GM23338 (cell line): ENCODE data around the gene MAN2A2. TPM values are rescaled to one million over a fixed set of nuclear protein-coding genes. Genes with fewer than 3 reads are reported as not detected.

Source experiments
- ATAC-seq: fragments of 200-7000 bp; cut with Tn5 transposase; 3 replicates; pipeline ENCODE4 v1.9.1; 2020
- DNase-seq: peaks from one replicate; pipeline ENCODE4 v3.0.0-alpha.2; 2015; ENCODE audit warnings: low spot score
- H2AFZ ChIP-seq: fragments of 200-600 bp; sonication (generic); 2 replicates; pipeline ENCODE4 v1.8.0; 2016; ENCODE audit warnings: antibody characterized with exemption, mild to moderate bottlenecking, moderate library complexity
- H3F3A ChIP-seq: fragments of 200-600 bp; sonication (generic); replicated peaks from 2 replicates; pipeline ENCODE4 v1.8.0; 2017; ENCODE audit warnings: antibody characterized with exemption, mixed run types, low read depth
- H3K27ac ChIP-seq: fragments of 200-600 bp; sonication (generic); 2 replicates; pipeline ENCODE4 v1.6.1; 2016; ENCODE audit warnings: low read depth
- H3K27me3 ChIP-seq: fragments of 200-600 bp; sonication (generic); 2 replicates; pipeline ENCODE4 v1.8.0; 2016; ENCODE audit warnings: mild to moderate bottlenecking, mixed run types, moderate library complexity; ENCODE audit not compliant: insufficient read depth
- H3K36me3 ChIP-seq: fragments of 200-600 bp; sonication (generic); 2 replicates; pipeline ENCODE4 v1.8.0; 2016; ENCODE audit warnings: mild to moderate bottlenecking; ENCODE audit not compliant: insufficient read depth
- H3K4me1 ChIP-seq: fragments of 200-600 bp; sonication (generic); 2 replicates; pipeline ENCODE4 v1.8.0; 2016; ENCODE audit warnings: mild to moderate bottlenecking, moderate library complexity; ENCODE audit not compliant: insufficient read depth
- H3K4me2 ChIP-seq: fragments of 200-600 bp; sonication (generic); 2 replicates; pipeline ENCODE4 v1.7.1; 2017; ENCODE audit warnings: mixed run types
- H3K4me3 ChIP-seq: fragments of 200-600 bp; sonication (generic); 2 replicates; pipeline ENCODE4 v1.6.1; 2016; ENCODE audit warnings: mixed run types
- H3K79me2 ChIP-seq: fragments of 200-600 bp; sonication (generic); replicated peaks from 2 replicates; pipeline ENCODE4 v1.8.0; 2017; ENCODE audit warnings: mild to moderate bottlenecking; ENCODE audit not compliant: insufficient read depth
- H3K9me2 ChIP-seq: fragments of 200-600 bp; sonication (generic); 2 replicates; pipeline ENCODE4 v1.8.0; 2017; ENCODE audit not compliant: insufficient read depth
- H4K20me1 ChIP-seq: fragments of 200-600 bp; sonication (generic); replicated peaks from 2 replicates; pipeline ENCODE4 v1.8.0; 2017; ENCODE audit warnings: mild to moderate bottlenecking; ENCODE audit not compliant: insufficient read depth
- H3K27ac Mint-ChIP-seq: 2 replicates; pipeline ENCODE4 v1.8.0; 2020; ENCODE audit warnings: inconsistent platforms, mild to moderate bottlenecking, moderate library complexity, mixed read lengths
- H3K27me3 Mint-ChIP-seq: 3 replicates; pipeline ENCODE4 v1.8.0; 2022; ENCODE audit warnings: low read depth, mild to moderate bottlenecking, moderate library complexity, mixed read lengths, inconsistent platforms; ENCODE audit not compliant: insufficient read depth, poor library complexity
- H3K36me3 Mint-ChIP-seq: 3 replicates; pipeline ENCODE4 v1.8.0; 2021; ENCODE audit warnings: low read depth, mild to moderate bottlenecking, inconsistent platforms, moderate library complexity, mixed read lengths
- H3K4me1 Mint-ChIP-seq: 3 replicates; pipeline ENCODE4 v1.8.0; 2020; ENCODE audit warnings: mild to moderate bottlenecking, inconsistent platforms, mixed read lengths
- H3K4me3 Mint-ChIP-seq: 3 replicates; pipeline ENCODE4 v1.8.0; 2021; ENCODE audit warnings: moderate library complexity, mild to moderate bottlenecking, inconsistent platforms, mixed read lengths
- H3K9me3 Mint-ChIP-seq: 3 replicates; pipeline ENCODE4 v1.8.0; 2020; ENCODE audit warnings: moderate library complexity, mild to moderate bottlenecking, inconsistent platforms, mixed read lengths
- CREB1 ChIP-seq: fragments of 250-450 bp; sonication (Bioruptor Pico); IDR thresholded peaks from 2 replicates; pipeline ENCODE4 v1.5.0; 2020; ENCODE audit warnings: low read depth, mild to moderate bottlenecking, moderate library complexity
- CTCF ChIP-seq, 2 experiments: fragments of 200-600 bp in 1 of 2; sonication (generic) in 1 of 2; conservative IDR thresholded peaks; 2 replicates each; pipeline versions ENCODE4 v1.5.1 to v1.6.1; 2016 to 2017; ENCODE audit warnings: antibody characterized with exemption in 2 of 2, low read depth in 2 of 2, mild to moderate bottlenecking in 2 of 2, moderate library complexity in 1 of 2
- ETS1 ChIP-seq: IDR thresholded peaks from 2 replicates; pipeline ENCODE4 v1.6.1; 2016; ENCODE audit warnings: antibody characterized with exemption
- EZH2 ChIP-seq: fragments of 200-600 bp; sonication (generic); IDR thresholded peaks from one replicate; pipeline ENCODE4 v1.8.0; 2017; ENCODE audit warnings: antibody characterized with exemption, mild to moderate bottlenecking, low read depth; ENCODE audit not compliant: unreplicated experiment
- EZH2phosphoT487 ChIP-seq: fragments of 200-600 bp; sonication (generic); IDR thresholded peaks from one replicate; pipeline ENCODE4 v1.8.1; 2018; ENCODE audit warnings: antibody characterized with exemption; ENCODE audit not compliant: unreplicated experiment
- NANOG ChIP-seq: IDR thresholded peaks from 2 replicates; pipeline ENCODE4 v1.6.1; 2016; ENCODE audit warnings: antibody characterized with exemption, borderline replicate concordance
- POLR2AphosphoS5 ChIP-seq: IDR thresholded peaks from 2 replicates; pipeline ENCODE4 v1.6.1; 2016; ENCODE audit warnings: antibody characterized with exemption, low read depth
- STAT1 ChIP-seq: IDR thresholded peaks from one replicate; pipeline ENCODE4 v1.6.1; 2016; ENCODE audit warnings: antibody characterized with exemption; ENCODE audit not compliant: unreplicated experiment
- ZNF114 ChIP-seq: fragments of 250-450 bp; sonication (Bioruptor Pico); IDR thresholded peaks from 2 replicates; pipeline ENCODE4 v1.5.0; 2020; ENCODE audit warnings: mild to moderate bottlenecking, moderate library complexity
- ZNF331 ChIP-seq: fragments of 250-450 bp; sonication (Bioruptor Pico); IDR thresholded peaks from 2 replicates; pipeline ENCODE4 v1.5.0; 2020; ENCODE audit warnings: low read depth, mild to moderate bottlenecking, moderate library complexity
- ZNF462 ChIP-seq: fragments of 250-450 bp; sonication (Bioruptor Pico); IDR thresholded peaks from 2 replicates; pipeline ENCODE4 v1.5.0; 2020; ENCODE audit warnings: mild to moderate bottlenecking, moderate library complexity
- polyA plus RNA-seq: library from polyadenylated mRNA; unstranded; fragments of >200 nt; fragmentation: Nextera tagmentation; extraction: Ambion mirVana; gene quantifications from 2 replicates; pipeline ENCODE4 v1.2.1, GENCODE V29; 2016
- total RNA-seq: library from RNA; depleted of rRNA; stranded (reverse); fragments of >200 nt; shearing (Covaris generic); gene quantifications from 2 replicates; pipeline ENCODE4 v1.2.3, GENCODE V29; 2014

The MAN2A2 gene
- total and polyA plus RNA-seq, 2 experiments from 2014 or later, result 8.2 to 17.1 TPM

DNA sequence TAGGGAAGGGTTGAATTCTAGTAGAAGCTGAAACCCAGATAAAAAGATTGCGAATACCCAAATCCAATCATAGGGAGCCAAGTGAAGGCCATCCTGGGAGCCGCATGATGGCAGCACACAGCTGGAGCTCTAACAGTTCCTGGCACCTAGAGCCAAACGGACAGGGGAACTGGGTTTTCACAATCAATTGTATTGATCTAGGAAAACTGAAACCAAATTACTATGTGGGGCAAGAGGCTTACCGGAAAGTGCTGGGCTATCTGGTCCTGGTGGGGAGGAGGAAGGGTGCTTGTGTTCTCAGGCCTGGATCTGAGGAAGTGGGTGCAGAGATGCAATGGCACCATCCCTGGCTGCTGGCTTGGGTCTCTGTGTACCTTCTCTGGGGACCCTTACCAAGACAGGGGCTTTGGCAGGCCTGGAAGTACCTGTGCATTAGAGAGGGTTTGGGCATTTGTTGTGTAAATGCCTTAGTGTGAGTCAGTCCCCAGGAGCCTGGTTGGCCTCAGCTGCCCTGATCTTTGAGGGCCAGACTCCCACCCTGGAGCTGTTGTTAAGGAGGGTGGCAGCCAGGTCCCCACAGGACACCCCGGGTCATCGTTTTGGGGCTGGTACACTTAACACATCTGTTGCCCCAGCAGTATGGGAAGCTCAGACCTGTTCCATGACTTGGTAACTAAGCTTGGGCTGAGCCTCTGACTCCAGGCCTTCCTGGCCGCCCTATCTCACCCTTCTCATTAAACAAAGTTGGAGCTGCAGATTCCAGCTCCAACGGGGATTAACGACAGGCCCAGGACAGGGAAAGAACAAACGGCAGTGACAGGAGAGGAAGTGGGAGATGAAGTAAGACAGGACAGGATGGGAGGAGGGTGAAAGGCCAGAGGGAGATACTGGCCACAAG, 43.6 kb upstream of the MAN2A2 start:
- no peak for TF ChIP-seq NANOG
- no peak for TF ChIP-seq ZNF331 (CRISPR knock-in tag)
- TF ChIP-seq CTCF (conservative IDR thresholded peaks at IDR 0.05; ENCODE audit: low read depth in 2 of 2), result peak; percentile 10 to 18; a peak in 3 of 4 replicates
- no peak for TF ChIP-seq STAT1
- no peak for TF ChIP-seq EZH2
- no peak for TF ChIP-seq EZH2phosphoT487
- H3F3A ChIP-seq, result no peaks in the 10 kb centered on the region
- no peak overlapping the region; the same call in 2 of the 3 replicates for H3K4me3 Mint-ChIP-seq
- no peaks in the 10 kb centered on the region for H4K20me1 ChIP-seq
- peak; percentile 47 for DNase-seq
- H3K27me3 Mint-ChIP-seq, result peaks cover 12% of the 10 kb centered on the region
- no peaks in the 10 kb centered on the region for H3K9me3 Mint-ChIP-seq
- H2AFZ ChIP-seq, result peak overlapping the region; percentile 95
- H3K79me2 ChIP-seq, result no peaks in the 10 kb centered on the region
- peak overlapping the region; percentile 72; the same call in 1 of the 2 replicates for H3K27ac ChIP-seq
- H3K36me3 ChIP-seq, result no peaks in the 10 kb centered on the region
- peak overlapping the region; percentile 65; the same call in 1 of the 2 replicates for H3K4me2 ChIP-seq
- H3K4me1 ChIP-seq, result peaks cover 8% of the 10 kb centered on the region
- peak; percentile 89 for ATAC-seq
- peak overlapping the region; percentile 88 for H3K27ac Mint-ChIP-seq
- no peaks in the 10 kb centered on the region for H3K9me2 ChIP-seq
- no peak overlapping the region for H3K4me3 ChIP-seq
- no peaks in the 10 kb centered on the region for H3K36me3 Mint-ChIP-seq
- peaks cover 13% of the 10 kb centered on the region for H3K4me1 Mint-ChIP-seq
- no peaks in the 10 kb centered on the region for H3K27me3 ChIP-seq

DNA sequence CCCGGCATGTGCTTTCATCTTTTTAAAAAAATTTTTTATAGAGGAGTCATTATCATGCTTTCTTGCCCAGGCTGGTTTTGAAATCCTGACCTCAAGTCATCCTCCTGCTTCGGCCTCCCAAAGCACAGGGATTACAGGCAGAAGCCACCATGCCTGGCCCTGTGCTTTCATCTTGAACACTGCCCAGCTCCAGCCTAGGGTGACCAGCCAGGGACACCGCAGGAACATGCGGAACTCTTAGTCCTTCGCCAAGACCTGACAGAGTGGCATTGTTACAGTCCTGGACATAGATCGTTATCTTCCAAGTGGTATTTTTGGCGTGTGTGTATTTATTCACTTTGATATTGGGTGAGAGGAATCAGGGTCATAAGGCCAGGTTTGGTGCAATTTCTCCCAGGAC, 42.7 kb upstream of the MAN2A2 start:
- peaks cover 12% of the 10 kb centered on the region for H3K27me3 Mint-ChIP-seq
- Histone ChIP-seq H3K27ac (no peak overlapping the region), H3K36me3 (no peaks in the 10 kb centered on the region), H2AFZ (no peak overlapping the region), H3F3A (no peaks in the 10 kb centered on the region), H3K79me2 (no peaks in the 10 kb centered on the region), H3K9me2 (no peaks in the 10 kb centered on the region), H3K27me3 (no peaks in the 10 kb centered on the region), H3K4me3 (no peak overlapping the region), H4K20me1 (no peaks in the 10 kb centered on the region), H3K4me1 (peaks cover 8% of the 10 kb centered on the region), H3K4me2 (no peak overlapping the region)
- no peak overlapping the region for H3K4me3 Mint-ChIP-seq
- no peak for DNase-seq
- no peaks in the 10 kb centered on the region for H3K36me3 Mint-ChIP-seq
- H3K27ac Mint-ChIP-seq, result no peak overlapping the region
- peaks cover 13% of the 10 kb centered on the region for H3K4me1 Mint-ChIP-seq
- no peaks in the 10 kb centered on the region for H3K9me3 Mint-ChIP-seq
- ATAC-seq, result no peak
- TF ChIP-seq EZH2 (no peak), POLR2AphosphoS5 (no peak), ZNF331 (CRISPR knock-in tag) (no peak), ETS1 (no peak), STAT1 (no peak), EZH2phosphoT487 (no peak), ZNF462 (CRISPR knock-in tag) (no peak), CREB1 (CRISPR knock-in tag) (no peak), ZNF114 (CRISPR knock-in tag) (no peak)
